ENCODE data around the gene HCN2. TPM values are rescaled to one million over a fixed set of nuclear protein-coding genes. Genes with fewer than 3 reads are reported as not detected.
A peak's percentile ranks its signal among the peaks of the same experiment; 100 is the strongest.

Gene HCN2
- total RNA-seq, 5 donors from 2014 or later (not counting 1 experiment from before 2014, with no cell fraction given) = 0.93 to 4.4 (median 3.6) TPM

DNA sequence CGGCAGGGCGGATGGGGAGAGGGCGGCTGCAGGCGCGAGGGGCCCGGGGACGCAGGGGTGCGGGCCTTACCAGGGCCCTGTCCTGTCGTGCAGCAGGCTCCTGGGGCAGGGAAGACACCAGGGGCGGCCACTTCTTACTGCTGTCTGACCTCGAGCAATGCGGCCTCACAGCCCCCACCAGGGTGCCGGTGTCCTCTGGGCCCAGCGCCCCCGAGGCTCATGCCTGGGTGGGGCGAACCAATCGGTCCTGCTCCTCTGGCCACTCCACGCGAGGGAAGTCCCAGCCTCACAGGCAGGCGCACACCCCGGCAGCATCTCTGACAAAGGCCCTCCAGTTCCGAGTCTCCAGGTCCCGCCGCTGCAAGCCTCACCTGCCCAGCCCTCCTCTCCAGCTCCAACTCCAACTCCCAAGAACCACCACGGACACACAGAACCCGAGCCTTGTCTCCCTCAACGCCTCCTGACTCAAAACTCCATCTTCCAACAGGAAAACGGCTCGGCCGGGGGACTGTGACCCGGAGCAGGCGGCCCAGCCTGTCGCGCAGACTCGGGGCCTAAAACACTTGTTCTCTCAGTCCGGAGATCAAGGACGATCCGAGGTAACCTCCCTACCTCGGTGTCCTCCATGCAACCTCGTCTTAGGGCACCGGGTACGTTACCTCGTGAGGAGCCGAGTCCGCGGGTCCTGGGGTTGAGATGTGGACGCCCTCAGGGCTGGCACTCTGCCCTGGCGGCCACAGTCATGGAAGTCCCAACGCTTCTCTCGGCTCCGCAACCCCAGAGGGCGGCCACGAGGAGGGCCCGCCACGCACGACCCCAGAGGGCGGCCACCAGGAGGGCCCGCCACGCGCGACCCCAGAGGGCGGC, 56.5 kb downstream of the HCN2 start:
- ATAC-seq (replicated peaks in 1 of 4) (no peak), DNase-seq (no peak)
- no peak overlapping the region for H3K4me3 ChIP-seq (ENCODE audit: control insufficient read depth in 1 of 2, extremely low read depth in 1 of 2, low read length in 1 of 2)
- CTCF ChIA-PET = no interaction called here
- 94% methylated on average over 58 of the region's 62 CpGs for WGBS (ENCODE audit: insufficient coverage)
- POLR2A ChIA-PET = no interaction called here
- H3K27ac Mint-ChIP-seq = peak overlapping the region in 1 of 2 donors; percentile 22
- H3K27ac ChIP-seq (ENCODE audit: low read length) = no peak overlapping the region
- no peaks in the 10 kb centered on the region for H3K9me3 Mint-ChIP-seq
- H3K9me3 ChIP-seq = no peaks in the 10 kb centered on the region
- no peaks in the 10 kb centered on the region for H3K27me3 ChIP-seq (replicated peaks in 1 of 2; ENCODE audit: control insufficient read depth in 2 of 2, extremely low read depth in 1 of 2, insufficient read depth in 2 of 2, low read length in 1 of 2)
- peaks cover 6% of the 10 kb centered on the region for H3K36me3 Mint-ChIP-seq
- no peaks in the 10 kb centered on the region for H3K4me1 ChIP-seq (ENCODE audit: control insufficient read depth in 1 of 2, extremely low read depth in 1 of 2, insufficient read depth in 2 of 2, low read length in 2 of 2)
- H3K36me3 ChIP-seq (ENCODE audit: control insufficient read depth in 2 of 2, extremely low read depth in 1 of 2, insufficient read depth in 1 of 2, low read length in 1 of 2) = peaks cover 42 to 46% of the 10 kb centered on the region in 2 donors
- no peaks in the 10 kb centered on the region for H3K27me3 Mint-ChIP-seq
- no peaks in the 10 kb centered on the region for H3K4me1 Mint-ChIP-seq
- H3K4me3 Mint-ChIP-seq = no peak overlapping the region

DNA sequence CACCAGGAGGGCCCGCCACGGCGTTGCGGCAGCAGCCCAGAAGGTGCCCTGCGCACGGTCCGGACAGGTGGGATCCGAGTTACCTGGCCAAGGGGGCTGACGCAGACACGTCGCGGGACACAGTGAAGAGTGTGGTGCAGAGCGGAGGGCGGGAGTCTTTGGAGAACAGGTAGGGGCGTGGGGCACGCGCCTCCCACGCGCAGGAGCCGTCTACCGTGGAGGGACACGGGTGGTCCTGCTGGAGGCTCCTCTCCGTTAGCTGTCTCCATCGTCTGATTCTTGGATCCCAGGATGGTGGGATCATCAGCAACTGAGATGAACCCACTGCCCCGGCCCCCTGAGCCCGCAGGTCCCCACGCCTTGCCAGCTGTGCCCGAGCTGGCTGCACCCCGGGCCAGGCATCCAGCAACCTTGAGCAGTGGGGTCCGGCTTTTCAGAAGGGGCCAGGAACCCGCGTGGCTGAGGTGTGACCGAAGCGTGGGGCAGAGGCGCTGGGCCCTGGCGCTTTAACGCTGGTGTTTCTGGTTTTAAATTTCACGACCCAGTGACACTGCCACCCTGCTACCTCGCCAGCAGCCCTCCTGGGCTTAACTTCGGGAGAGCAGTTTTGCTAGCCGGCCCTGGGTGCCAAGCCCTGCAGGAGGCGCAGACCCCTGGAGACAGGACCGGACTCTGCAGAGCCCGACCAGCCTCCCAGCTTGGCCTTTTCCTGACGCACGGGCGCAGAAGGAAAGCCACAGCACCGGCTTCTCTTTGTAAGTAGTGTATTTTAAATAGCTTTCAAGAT, 57.3 kb downstream of the HCN2 start:
- ATAC-seq (replicated peaks in 1 of 4) (no peak), DNase-seq (no peak)
- Mint-ChIP-seq H3K4me3 (no peak overlapping the region), H3K4me1 (no peaks in the 10 kb centered on the region), H3K27ac (no peak overlapping the region), H3K9me3 (no peaks in the 10 kb centered on the region), H3K27me3 (no peaks in the 10 kb centered on the region), H3K36me3 (peaks cover 6% of the 10 kb centered on the region)
- WGBS (ENCODE audit: insufficient coverage) = 93% methylated on average over 35 of the region's 48 CpGs
- H3K9me3 ChIP-seq = no peaks in the 10 kb centered on the region
- no peaks in the 10 kb centered on the region for H3K27me3 ChIP-seq (replicated peaks in 1 of 2; ENCODE audit: control insufficient read depth in 2 of 2, extremely low read depth in 1 of 2, insufficient read depth in 2 of 2, low read length in 1 of 2)
- no peak overlapping the region for H3K27ac ChIP-seq (ENCODE audit: low read length)
- H3K4me3 ChIP-seq (ENCODE audit: control insufficient read depth in 1 of 2, extremely low read depth in 1 of 2, low read length in 1 of 2) = no peak overlapping the region
- ChIA-PET CTCF (no interaction called here), POLR2A (no interaction called here)
- peaks cover 43 to 54% of the 10 kb centered on the region in 2 donors for H3K36me3 ChIP-seq (ENCODE audit: control insufficient read depth in 2 of 2, extremely low read depth in 1 of 2, insufficient read depth in 1 of 2, low read length in 1 of 2)
- H3K4me1 ChIP-seq (ENCODE audit: control insufficient read depth in 1 of 2, extremely low read depth in 1 of 2, insufficient read depth in 2 of 2, low read length in 2 of 2) = peaks cover 0 to under 1% of the 10 kb centered on the region in 2 experiments

DNA sequence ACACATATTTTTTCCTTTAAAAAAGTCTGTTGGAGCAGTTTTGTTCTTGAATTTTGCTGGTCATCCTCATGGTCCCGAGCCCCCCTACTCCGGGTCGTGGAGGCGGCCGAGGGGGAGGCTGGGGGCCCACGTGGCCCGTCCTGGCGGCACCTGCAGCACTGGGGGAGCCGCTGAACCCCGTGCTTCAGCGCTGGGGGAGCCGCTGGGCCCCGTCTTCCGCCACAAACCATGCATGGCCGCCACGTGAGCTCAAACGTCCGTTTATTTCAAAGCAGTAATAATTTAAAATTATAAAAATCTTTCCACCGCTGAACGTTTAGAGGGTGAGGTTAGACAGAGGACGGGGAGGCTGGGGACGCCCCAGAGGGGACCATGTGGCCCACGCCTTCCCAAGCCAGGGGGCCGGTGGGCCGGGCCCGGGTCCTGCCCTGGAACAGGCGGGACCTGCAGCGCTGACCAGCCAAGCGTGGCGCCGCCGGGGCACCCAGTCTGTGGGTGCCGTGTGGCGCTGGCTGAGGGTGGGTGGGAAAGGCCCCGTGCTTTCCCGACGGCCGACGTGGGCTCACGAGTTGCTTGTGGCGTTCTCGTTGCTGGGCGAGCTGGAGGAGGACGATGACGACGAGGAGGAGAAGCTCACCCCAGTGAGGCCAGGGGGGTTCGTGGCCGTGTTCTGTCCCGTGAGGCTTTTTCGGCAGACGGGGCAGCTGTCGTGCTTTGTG, 58.0 kb downstream of the HCN2 start:
- Histone ChIP-seq H3K36me3 (ENCODE audit: control insufficient read depth in 2 of 2, extremely low read depth in 1 of 2, insufficient read depth in 1 of 2, low read length in 1 of 2) (peaks cover 44 to 61% of the 10 kb centered on the region in 2 donors), H3K9me3 (no peaks in the 10 kb centered on the region), H3K4me1 (ENCODE audit: control insufficient read depth in 1 of 2, extremely low read depth in 1 of 2, insufficient read depth in 2 of 2, low read length in 2 of 2) (peaks cover 0 to 8% of the 10 kb centered on the region in 2 experiments), H3K4me3 (ENCODE audit: control insufficient read depth in 1 of 2, extremely low read depth in 1 of 2, low read length in 1 of 2) (no peak overlapping the region), H3K27ac (ENCODE audit: low read length) (no peak overlapping the region), H3K27me3 (replicated peaks in 1 of 2; ENCODE audit: control insufficient read depth in 2 of 2, extremely low read depth in 1 of 2, insufficient read depth in 2 of 2, low read length in 1 of 2) (no peaks in the 10 kb centered on the region)
- WGBS (ENCODE audit: insufficient coverage) = 93% methylated on average over 32 of the region's 52 CpGs
- no peaks in the 10 kb centered on the region for H3K9me3 Mint-ChIP-seq
- CTCF ChIA-PET = no interaction called here
- H3K27ac Mint-ChIP-seq = no peak overlapping the region
- peaks cover 6% of the 10 kb centered on the region for H3K36me3 Mint-ChIP-seq
- DNase-seq = no peak
- no peaks in the 10 kb centered on the region for H3K27me3 Mint-ChIP-seq
- POLR2A ChIA-PET = no interaction called here
- peaks cover 0 to 2% (median 0%) of the 10 kb centered on the region in 3 donors for H3K4me1 Mint-ChIP-seq
- H3K4me3 Mint-ChIP-seq = no peak overlapping the region
- no peak for ATAC-seq (replicated peaks in 1 of 4)

DNA sequence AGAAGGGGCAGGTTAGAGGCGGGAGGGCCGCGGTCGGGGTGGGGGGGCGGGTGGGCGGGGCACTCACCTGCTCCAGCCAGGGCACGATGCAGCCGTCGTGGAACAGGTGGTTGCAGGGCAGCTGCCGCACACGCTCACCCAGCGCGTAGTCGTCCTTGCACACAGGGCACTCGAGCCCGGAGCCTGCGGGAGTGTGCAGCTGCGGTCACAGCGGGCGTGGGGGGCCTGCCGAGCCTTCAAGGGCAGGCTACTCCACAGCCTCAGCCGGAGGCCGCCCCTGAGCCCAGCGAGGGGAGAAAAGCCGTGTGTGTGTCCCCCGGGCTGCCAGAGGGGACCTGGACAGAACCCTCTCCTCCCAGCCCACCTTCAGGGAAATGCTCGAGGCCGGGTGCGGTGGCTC, 58.6 kb downstream of the HCN2 start:
- H3K27me3 ChIP-seq (replicated peaks in 1 of 2; ENCODE audit: control insufficient read depth in 2 of 2, extremely low read depth in 1 of 2, insufficient read depth in 2 of 2, low read length in 1 of 2) = no peaks in the 10 kb centered on the region
- DNase-seq (no peak), ATAC-seq (replicated peaks in 1 of 4) (no peak)
- Mint-ChIP-seq H3K4me3 (no peak overlapping the region), H3K27me3 (no peaks in the 10 kb centered on the region), H3K9me3 (no peaks in the 10 kb centered on the region), H3K27ac (no peak overlapping the region), H3K36me3 (peaks cover 6% of the 10 kb centered on the region), H3K4me1 (peaks cover 0 to 4% (median 0%) of the 10 kb centered on the region in 3 donors)
- POLR2A ChIA-PET = no interaction called here
- no peaks in the 10 kb centered on the region for H3K9me3 ChIP-seq
- no peak overlapping the region for H3K27ac ChIP-seq (ENCODE audit: low read length)
- CTCF ChIA-PET = no interaction called here
- peaks cover 49 to 67% of the 10 kb centered on the region in 2 donors for H3K36me3 ChIP-seq (ENCODE audit: control insufficient read depth in 2 of 2, extremely low read depth in 1 of 2, insufficient read depth in 1 of 2, low read length in 1 of 2)
- 91% methylated on average over 18 of the region's 29 CpGs for WGBS (ENCODE audit: insufficient coverage)
- H3K4me3 ChIP-seq (ENCODE audit: control insufficient read depth in 1 of 2, extremely low read depth in 1 of 2, low read length in 1 of 2) = no peak overlapping the region
- H3K4me1 ChIP-seq (ENCODE audit: control insufficient read depth in 1 of 2, extremely low read depth in 1 of 2, insufficient read depth in 2 of 2, low read length in 2 of 2) = peaks cover 0 to 13% of the 10 kb centered on the region in 2 experiments

DNA sequence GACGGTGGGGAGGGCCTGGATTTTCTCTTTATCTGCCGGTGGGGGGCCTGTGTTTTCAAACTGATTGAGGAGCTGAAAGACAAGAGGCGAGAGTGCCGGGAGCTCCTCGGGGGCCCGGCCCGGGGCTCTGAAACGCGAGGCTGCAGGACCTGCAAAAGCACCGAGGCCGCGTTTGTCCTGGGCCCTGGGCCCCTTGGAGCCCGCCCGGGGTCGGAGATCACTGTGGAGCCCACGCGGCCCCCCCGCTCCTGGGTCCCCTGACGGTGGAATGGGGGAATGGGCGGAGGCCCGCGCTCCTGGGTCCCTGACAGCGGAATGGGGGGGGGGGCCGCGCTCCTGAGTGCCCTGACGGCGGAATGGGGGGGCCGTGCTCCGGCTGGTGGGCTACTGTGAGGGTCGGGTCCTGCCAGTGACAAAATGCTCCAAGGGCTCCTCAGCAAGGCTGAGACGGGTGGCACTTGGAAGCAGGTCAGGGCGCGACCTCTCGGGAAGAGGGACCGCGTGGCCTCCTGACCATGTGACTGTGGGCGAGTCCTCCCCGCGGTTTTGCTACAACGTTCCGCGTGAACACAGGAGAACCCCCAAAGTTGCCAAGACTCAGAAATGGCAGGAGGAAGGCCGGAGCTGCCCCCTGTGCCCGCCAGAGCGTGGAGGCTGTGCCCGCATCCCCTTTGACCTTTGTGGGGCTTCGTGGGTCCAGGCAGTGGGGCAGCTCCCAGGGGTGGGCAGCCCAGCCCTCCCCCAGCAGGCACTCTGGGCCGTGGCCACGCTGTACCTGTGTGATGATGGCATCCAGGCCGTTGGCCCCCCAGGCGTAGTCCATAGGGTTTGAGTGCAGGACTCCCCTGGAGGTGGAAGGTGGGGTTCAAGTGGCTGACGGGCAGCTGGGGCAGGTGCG, 59.5 kb downstream of the HCN2 start:
- no peak overlapping the region for H3K4me3 ChIP-seq (ENCODE audit: control insufficient read depth in 1 of 2, extremely low read depth in 1 of 2, low read length in 1 of 2)
- ChIA-PET CTCF (no interaction called here), POLR2A (no interaction called here)
- no peaks in the 10 kb centered on the region for H3K9me3 ChIP-seq
- H3K27me3 ChIP-seq (replicated peaks in 1 of 2; ENCODE audit: control insufficient read depth in 2 of 2, extremely low read depth in 1 of 2, insufficient read depth in 2 of 2, low read length in 1 of 2) = no peaks in the 10 kb centered on the region
- Mint-ChIP-seq H3K4me3 (no peak overlapping the region), H3K4me1 (peaks cover 0 to 11% (median 4%) of the 10 kb centered on the region in 3 donors), H3K27ac (no peak overlapping the region), H3K9me3 (no peaks in the 10 kb centered on the region), H3K36me3 (peaks cover 6% of the 10 kb centered on the region), H3K27me3 (no peaks in the 10 kb centered on the region)
- no peak overlapping the region for H3K27ac ChIP-seq (ENCODE audit: low read length)
- no peak for DNase-seq
- peaks cover 0 to 22% of the 10 kb centered on the region in 2 experiments for H3K4me1 ChIP-seq (ENCODE audit: control insufficient read depth in 1 of 2, extremely low read depth in 1 of 2, insufficient read depth in 2 of 2, low read length in 2 of 2)
- H3K36me3 ChIP-seq (ENCODE audit: control insufficient read depth in 2 of 2, extremely low read depth in 1 of 2, insufficient read depth in 1 of 2, low read length in 1 of 2) = peaks cover 58 to 75% of the 10 kb centered on the region in 2 donors
- ATAC-seq (replicated peaks in 1 of 4) = no peak
- 94% methylated on average over 34 of the region's 53 CpGs for WGBS (ENCODE audit: insufficient coverage)
